ENCODE results near the gene CEP170.

GRCh38 chr1:243264717-243265116, 9.6 kb upstream of the CEP170 start:
- no peak for TF ChIP-seq EP300 (IDR thresholded peaks at IDR 0.05; ENCODE audit: low read depth)
- TF ChIP-seq POLR2AphosphoS5 (IDR thresholded peaks at IDR 0.05): no peak
- no peak for TF ChIP-seq CTCF (IDR thresholded peaks at IDR 0.05)
